ENCODE measurements around the gene GPC6.

The GPC6 gene

GRCh38 chr13:94233837-94234236 lies 1007.2 kb downstream of the GPC6 start:
- DNase-seq: no peak

GRCh38 chr13:94234738-94235137 lies 1008.1 kb downstream of the GPC6 start:
- no peak for DNase-seq

- no peak for DNase-seq
These were observed 1009.5 kb downstream of the GPC6 start for GRCh38 chr13:94236132-94236531.

- DNase-seq: no peak
These were observed 1010.3 kb downstream of the GPC6 start for GRCh38 chr13:94236872-94237271.

GRCh38 chr13:94239135-94239534 lies 1012.5 kb downstream of the GPC6 start:
- no peak for DNase-seq

- no peak for DNase-seq
These were observed 1015.9 kb downstream of the GPC6 start for GRCh38 chr13:94242554-94242953.

DNA sequence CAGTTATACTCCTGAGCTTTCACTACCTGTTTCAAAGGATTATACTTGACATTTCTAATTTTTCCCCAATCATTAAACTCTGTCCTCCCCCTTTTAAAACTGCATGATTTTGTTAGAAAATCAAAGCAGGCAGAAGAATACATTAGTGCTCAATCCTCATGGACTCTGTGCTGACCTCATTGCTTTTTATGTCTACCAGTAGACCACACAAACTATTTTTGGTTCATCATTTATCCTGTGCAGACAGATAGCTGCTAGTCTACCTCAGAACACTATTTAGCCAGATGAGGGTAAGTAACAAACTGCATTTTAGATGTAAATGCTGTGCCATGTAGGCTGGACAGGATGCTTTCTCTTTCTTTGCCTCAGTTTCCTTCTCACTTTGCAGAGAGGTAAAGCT lies 1016.9 kb downstream of the GPC6 start:
- no peak for DNase-seq

GRCh38 chr13:94246495-94246894 lies 1019.9 kb downstream of the GPC6 start:
- no peak for DNase-seq

- DNase-seq: no peak
These were observed 1021.3 kb downstream of the GPC6 start for GRCh38 chr13:94247890-94248289.

- no peak for DNase-seq
These were observed 1022.0 kb downstream of the GPC6 start for GRCh38 chr13:94248454-94249228.

DNA sequence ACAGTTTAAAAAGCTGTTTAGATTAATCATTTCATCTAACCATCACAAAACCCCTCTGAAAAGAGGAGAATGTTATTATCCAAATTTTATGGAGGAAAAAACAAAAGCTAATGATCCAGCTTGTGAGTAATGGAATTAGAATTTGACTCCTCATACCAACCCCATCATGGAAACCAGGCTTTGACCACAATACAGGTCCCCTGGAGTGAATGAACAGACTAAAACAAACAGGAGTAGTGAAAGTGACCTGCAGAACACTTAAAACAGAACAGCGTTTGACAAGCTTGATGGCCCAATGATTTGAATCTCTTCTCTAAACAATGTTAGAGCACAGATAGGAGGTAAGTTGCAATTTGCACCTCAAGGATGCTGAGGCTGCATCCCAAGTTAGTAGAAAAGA lies 1022.9 kb downstream of the GPC6 start:
- DNase-seq: no peak

DNA sequence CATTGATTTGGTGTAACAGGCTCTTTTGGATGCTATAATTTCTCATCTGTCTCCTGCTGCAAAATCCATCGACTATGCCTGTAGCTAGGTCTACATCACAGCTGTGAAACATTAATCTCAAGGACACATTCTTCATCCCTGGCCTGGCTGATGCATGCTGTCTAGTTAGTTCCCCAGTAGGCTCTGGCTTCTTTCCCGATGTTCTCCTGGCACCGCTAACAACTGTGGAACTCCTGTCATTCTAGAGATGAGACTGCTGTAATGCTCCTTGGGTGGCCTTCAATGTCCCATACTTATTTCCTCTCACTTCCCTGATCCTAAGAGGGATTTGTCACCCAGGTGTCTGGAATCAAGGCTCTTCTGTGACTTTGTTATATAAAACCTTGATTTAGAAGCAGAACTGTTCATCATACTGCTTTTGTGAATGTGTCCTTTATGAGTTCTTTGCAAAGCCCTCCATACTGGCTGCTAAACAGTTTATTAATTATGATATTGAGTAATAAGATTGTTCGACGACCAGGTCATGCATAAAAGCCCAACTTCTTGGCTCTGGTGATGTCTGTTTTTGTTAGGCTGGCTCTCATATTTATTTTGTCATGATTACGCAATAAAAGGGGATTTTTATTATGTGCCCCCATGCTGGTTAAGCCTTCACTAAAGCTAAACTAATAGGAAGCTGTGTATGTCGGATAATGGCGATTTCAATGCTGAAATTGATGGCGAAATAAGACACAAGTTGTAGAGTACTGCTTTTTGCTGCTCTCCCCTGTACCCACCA lies 1025.4 kb downstream of the GPC6 start:
- DNase-seq: no peak

- no peak for DNase-seq
These were observed 1028.1 kb downstream of the GPC6 start for GRCh38 chr13:94254737-94255136.

DNA sequence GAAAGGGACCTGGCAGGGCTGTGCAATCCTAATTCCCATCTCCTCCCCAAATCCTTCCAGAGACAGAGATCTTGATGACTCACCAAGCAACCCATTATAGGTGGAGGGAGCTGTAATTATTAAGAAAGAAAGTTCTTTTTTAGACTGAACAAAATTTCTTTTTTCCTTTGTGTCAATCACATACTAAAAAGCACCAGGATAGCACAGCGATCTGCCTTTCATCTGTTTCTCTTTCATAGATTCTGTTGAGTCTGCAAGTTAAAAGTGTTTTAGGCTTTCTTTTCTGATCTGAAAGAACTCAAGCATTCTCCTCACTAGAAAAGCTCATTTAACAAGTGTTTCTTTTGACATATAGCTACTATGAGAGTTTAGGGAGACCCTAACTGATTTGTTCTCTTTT lies 1030.1 kb downstream of the GPC6 start:
- no peak for DNase-seq

- DNase-seq: no peak
These were observed 1033.4 kb downstream of the GPC6 start for GRCh38 chr13:94259984-94260383.

DNA sequence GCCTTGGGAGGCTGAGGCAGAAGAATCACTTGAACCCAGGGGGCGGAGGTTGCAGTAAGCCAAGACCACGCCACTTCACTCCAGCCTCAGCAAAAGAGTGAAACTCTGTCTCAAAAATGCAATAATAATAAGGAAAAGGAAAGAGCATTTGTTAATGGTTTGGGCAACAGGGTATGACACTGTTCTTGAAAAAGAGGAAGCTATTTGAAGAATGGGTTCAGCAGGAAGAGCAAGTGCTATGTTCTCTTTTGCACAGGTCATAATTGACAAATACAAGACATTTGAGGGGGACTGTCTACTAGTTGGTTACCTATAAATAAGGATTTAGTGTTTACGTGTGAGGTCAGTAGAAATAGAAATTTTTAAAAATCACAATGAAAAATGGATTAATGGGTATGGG lies 1034.6 kb downstream of the GPC6 start:
- DNase-seq: no peak

DNA sequence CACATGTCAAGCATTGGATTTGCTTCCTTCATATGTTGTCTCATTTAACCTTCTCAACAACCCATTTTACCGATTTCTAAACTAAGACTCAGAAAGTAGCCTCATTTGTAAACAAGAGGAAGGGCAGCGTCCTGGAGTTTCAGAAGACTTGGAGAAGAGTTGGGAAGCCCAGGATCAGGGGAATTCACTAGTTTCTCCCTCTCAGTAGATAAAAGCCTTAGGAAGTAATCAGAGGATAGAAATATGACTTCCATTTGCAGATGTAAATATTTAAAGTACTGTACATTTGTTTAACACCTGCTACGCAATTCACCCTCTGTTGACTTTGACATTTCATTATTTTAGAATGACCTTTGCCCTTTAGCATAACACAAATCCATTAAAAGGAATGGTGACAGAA lies 1036.4 kb downstream of the GPC6 start:
- no peak for DNase-seq

GRCh38 chr13:94267581-94268366 lies 1041.2 kb downstream of the GPC6 start:
- DNase-seq: no peak

DNA sequence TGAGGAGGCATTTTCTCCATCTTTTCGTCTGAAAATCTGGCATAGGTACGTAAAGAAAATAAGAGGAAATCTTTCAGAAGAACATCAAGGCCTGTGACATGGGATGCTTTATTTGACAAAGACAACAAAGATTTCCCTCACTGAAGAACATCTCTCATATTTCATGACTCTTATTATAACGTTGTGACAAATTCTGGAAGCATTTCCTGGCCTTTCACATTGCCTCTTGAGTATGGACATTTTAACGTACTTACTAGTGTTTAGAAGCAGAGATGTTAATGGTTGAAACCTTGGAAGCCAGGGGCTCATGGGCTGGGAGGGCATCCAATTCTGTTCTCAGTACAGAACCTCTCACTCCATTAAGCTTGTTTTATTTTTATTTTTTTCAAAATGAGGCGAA lies 1042.1 kb downstream of the GPC6 start:
- DNase-seq: no peak

- no peak for DNase-seq
These were observed 1043.0 kb downstream of the GPC6 start for GRCh38 chr13:94269557-94269956.

DNA sequence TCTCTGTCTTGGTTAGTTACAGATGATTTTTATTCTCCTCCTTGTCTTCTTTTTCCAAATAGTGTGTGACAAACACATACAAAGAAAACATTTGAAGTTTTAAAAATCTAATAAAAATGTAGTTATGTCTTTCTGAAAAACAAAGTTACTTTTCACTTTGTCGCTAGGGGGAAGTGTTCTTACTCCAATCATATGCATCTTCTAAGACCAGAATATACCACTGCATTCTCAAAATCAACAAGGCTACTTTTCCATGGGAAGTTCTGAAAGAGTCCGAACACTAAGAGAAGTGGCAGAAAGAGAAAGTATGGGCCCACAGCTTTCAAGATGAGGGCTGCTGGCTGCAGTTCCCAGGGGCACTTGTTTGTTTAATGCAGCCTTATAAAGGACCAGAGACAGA lies 1043.9 kb downstream of the GPC6 start:
- DNase-seq: no peak

DNA sequence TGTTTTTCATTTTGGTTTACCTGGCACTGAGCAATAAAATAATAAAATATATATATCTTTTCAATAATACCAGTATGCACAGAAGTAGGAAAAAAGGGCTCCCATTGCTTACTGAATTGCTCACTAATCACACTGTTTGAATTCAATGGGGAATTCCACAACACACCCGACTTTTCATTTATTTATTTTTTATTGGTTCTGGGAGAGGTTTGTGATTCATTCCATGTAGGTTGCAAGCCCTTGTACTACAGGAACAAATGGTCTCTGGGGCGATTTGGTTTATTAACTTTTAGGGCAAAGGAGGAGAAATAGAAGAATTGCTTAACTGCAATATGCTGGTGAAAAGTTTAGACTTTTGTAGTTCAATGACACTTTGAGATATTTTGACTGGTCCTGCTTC lies 1045.4 kb downstream of the GPC6 start:
- DNase-seq: no peak

- DNase-seq: no peak
These were observed 1053.7 kb downstream of the GPC6 start for GRCh38 chr13:94280349-94280748.

DNA sequence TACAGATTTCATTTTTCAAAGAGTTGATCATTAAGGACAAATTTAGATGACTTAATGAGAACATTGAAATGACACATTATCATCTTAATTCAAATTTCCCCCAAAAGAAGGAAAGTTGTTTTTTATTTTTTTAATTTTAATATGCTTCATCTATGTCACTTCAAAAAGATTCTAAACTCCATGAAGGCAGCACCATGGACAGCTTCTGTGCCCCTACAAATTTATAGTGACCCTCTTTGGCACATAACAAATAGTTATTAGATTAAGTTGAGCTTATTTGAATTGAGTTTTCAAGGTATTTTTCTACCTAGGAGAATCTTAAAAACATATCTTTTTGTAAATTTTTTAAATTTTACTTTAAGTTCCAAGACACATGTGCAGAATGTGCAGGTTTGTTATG lies 1054.2 kb downstream of the GPC6 start:
- no peak for DNase-seq

Data from activated naive CD4-positive, alpha-beta T cell (primary cell).